BJ (cell line): ENCODE data around the gene MARK2. TPM values are rescaled to one million over a fixed set of nuclear protein-coding genes. Genes with fewer than 3 reads are reported as not detected.

Experiments used
- CTCF ChIA-PET: fragments of 350-600 bp; formaldehyde crosslinking; extraction: SDS; loops from one replicate; lab custom pipeline; 2021; ENCODE audit warnings: antibody characterized with exemption, inconsistent platforms; lab: Yijun Ruan, JAX
- POLR2A ChIA-PET: fragments of 300-600 bp; sonication (Branson Sonifier 250); formaldehyde crosslinking; extraction: SDS; loops from one replicate; lab custom pipeline; 2021; ENCODE audit warnings: antibody characterized with exemption; lab: Charles Lee
- DNase-seq: peaks from one replicate; pipeline ENCODE4 v3.0.0-alpha.2; 2011; ENCODE audit warnings: low read depth
- H3K27me3 ChIP-seq: 2 replicates; pipeline ENCODE4 v1.6.0; 2011; ENCODE audit warnings: low read length; ENCODE audit not compliant: control insufficient read depth, insufficient read depth
- H3K36me3 ChIP-seq: 2 replicates; pipeline ENCODE4 v1.5.1; 2011; ENCODE audit warnings: low read length; ENCODE audit not compliant: control insufficient read depth, insufficient read depth
- H3K4me3 ChIP-seq: 2 replicates; pipeline ENCODE4 v1.5.1; 2011; ENCODE audit warnings: low read depth, mild to moderate bottlenecking, control low read depth, low read length
- polyA plus RNA-seq: library from polyadenylated mRNA; depleted of rRNA; stranded (reverse); fragments of >200 nt; gene quantifications from 2 replicates; pipeline ENCODE4 v1.2.3, GENCODE V29; 2011; rRNA removed
- small RNA-seq: library from RNA; depleted of rRNA; stranded (forward); fragments of <200 nt; gene quantifications from one replicate; pipeline ENCODE3, GENCODE V24; 2012; ENCODE audit warnings: low replicate concordance, low read depth; ENCODE audit not compliant: insufficient read length
- TF ChIP-seq, protein P1 (sequence below): IDR thresholded peaks from 2 replicates; pipeline ENCODE4 v1.5.1; 2011; ENCODE audit warnings: low read depth, mild to moderate bottlenecking, control low read depth, inconsistent platforms, low read length, moderate library complexity; ENCODE audit not compliant: insufficient read depth

MARK2 gene
- polyA plus RNA-seq, 1 experiment = 13.8 TPM

DNA sequence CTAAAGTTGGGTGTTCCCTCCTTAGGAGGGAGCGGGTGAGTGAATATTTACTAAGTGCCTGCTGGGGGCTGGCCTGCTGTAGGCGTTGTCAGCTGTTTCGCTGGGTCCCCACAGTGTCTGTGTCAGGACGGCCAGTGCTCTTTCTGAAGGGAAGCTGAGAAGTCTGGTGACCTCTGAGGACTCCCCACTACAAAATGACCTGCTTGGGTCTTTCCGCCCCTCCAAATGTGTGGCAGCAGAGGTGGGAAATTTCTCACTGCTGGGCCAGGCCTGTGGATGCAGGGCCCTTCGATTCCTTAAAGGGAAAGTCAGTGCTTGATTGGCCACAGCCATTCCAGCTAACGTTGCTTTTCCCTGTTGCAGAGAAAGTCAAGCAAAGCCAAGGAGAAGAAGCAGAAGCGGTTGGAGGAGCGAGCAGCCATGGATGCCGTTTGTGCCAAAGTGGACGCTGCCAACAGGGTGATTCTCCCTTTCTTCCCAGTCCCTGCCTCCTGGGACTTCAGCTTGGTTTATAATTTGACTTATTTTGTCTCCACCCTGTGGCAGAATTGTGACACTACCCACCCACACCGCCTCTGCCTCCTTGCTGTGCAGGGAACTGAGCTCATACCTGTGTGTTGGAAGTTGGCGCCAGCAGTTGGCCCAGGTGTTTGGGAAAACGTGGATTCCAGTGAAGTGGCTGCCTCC lies 106.7 kb downstream of the MARK2 start:
- POLR2A ChIA-PET = interaction anchor here (0.6 to 0.7 kb wide), 2 partner anchors 21 to 259 kb away, joined by 3 to 6 read pairs; no protein-coding TSS in a partner anchor
- Histone ChIP-seq H3K27me3 (no peaks in the 10 kb centered on the region), H3K36me3 (peaks cover 4% of the 10 kb centered on the region), H3K4me3 (no peak overlapping the region)
- TF ChIP-seq, protein P1, sequence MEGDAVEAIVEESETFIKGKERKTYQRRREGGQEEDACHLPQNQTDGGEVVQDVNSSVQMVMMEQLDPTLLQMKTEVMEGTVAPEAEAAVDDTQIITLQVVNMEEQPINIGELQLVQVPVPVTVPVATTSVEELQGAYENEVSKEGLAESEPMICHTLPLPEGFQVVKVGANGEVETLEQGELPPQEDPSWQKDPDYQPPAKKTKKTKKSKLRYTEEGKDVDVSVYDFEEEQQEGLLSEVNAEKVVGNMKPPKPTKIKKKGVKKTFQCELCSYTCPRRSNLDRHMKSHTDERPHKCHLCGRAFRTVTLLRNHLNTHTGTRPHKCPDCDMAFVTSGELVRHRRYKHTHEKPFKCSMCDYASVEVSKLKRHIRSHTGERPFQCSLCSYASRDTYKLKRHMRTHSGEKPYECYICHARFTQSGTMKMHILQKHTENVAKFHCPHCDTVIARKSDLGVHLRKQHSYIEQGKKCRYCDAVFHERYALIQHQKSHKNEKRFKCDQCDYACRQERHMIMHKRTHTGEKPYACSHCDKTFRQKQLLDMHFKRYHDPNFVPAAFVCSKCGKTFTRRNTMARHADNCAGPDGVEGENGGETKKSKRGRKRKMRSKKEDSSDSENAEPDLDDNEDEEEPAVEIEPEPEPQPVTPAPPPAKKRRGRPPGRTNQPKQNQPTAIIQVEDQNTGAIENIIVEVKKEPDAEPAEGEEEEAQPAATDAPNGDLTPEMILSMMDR = peak; percentile 68
- DNase-seq = no peak
- CTCF ChIA-PET = interaction anchor here (0.7 to 11.6 kb wide), 27 partner anchors 9 to 466 kb away, joined by 3 to 188 read pairs (median 6); partner anchors contain the start of genes MARK2, RCOR2 and ZFTA

GRCh38 chr11:63951779-63952536 lies 113.0 kb downstream of the MARK2 start:
- POLR2A ChIA-PET = interaction anchor here (0.5 kb wide), 1 partner anchor 72 kb away, joined by 17 read pairs; no protein-coding TSS in a partner anchor

DNA sequence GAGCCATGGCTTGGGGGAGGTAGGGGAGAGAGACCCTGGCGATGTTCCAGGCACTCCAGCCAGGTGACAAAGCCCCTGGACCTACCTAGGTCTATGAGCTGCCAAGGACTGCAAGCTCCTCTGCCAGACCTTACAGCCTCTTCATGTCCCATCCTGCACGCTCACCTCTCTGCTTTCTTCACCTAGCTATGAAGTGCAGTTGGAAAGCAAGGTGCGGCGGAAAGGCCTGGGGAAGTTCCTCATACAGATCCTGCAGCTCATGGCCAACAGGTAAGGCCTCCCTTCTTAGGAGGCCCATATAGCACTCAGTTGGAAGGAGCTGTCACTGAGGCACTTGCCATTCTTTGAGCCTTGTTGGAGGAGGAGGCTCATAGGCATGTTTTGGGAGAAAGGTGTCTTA lies 113.7 kb downstream of the MARK2 start:
- ChIA-PET CTCF (interaction anchor here (0.9 to 11.6 kb wide), 3 partner anchors 9 to 115 kb away, joined by 3 to 188 read pairs (median 3); partner anchors contain the start of genes COX8A and MARK2), POLR2A (interaction anchor here (0.5 kb wide), 1 partner anchor 73 kb away, joined by 17 read pairs; no protein-coding TSS in a partner anchor)
- DNase-seq = no peak
- TF ChIP-seq, protein P1 = no peak
- H3K36me3 ChIP-seq = peaks cover 33% of the 10 kb centered on the region
- no peak overlapping the region for H3K4me3 ChIP-seq
- no peaks in the 10 kb centered on the region for H3K27me3 ChIP-seq

More at GRCh38 chr11:63951779-63952536, 113.0 kb downstream of the MARK2 start:
- Histone ChIP-seq H3K4me3 (no peak overlapping the region), H3K36me3 (peaks cover 33% of the 10 kb centered on the region), H3K27me3 (no peaks in the 10 kb centered on the region)
- CTCF ChIA-PET = interaction anchor here (0.9 to 11.6 kb wide), 3 partner anchors 10 to 114 kb away, joined by 3 to 188 read pairs (median 3); partner anchors contain the start of genes COX8A and MARK2
- TF ChIP-seq, protein P1 = no peak
- no peak for DNase-seq

GRCh38 chr11:63958008-63958407 lies 119.1 kb downstream of the MARK2 start:
- ChIA-PET CTCF (interaction anchor here (0.8 to 4.3 kb wide), 4 partner anchors 13 to 190 kb away, joined by 3 to 19 read pairs (median 6); no protein-coding TSS in a partner anchor), POLR2A (no interaction called here)
- TF ChIP-seq, protein P1 = no peak
- Histone ChIP-seq H3K27me3 (no peaks in the 10 kb centered on the region), H3K36me3 (peaks cover 26% of the 10 kb centered on the region), H3K4me3 (no peak overlapping the region)
- no peak for DNase-seq

Small RNAs within 50 kb of the gene (small RNA-seq; reads per million reads assigned to genes)
- gene AP006289.1 (not detected), gene RN7SL596P (not detected), gene RNU6-1306P (not detected)

Other genes starting within 250 kb of the MARK2 start
- 12.5 and 17.6 TPM in 2 replicates for gene PLAAT3, start 224.7 kb upstream of the MARK2 start, polyA plus RNA-seq
- gene ATL3, start 167.7 kb upstream of the MARK2 start, polyA plus RNA-seq = 36.1 and 64.8 TPM in 2 replicates
- gene RTN3, start 157.6 kb upstream of the MARK2 start, polyA plus RNA-seq = 91.4 and 164 TPM in 2 replicates
- gene ZFTA, start 70.3 kb upstream of the MARK2 start, polyA plus RNA-seq = 4.7 and 5.8 TPM in 2 replicates
- gene SPINDOC, start 25.7 kb upstream of the MARK2 start, polyA plus RNA-seq = 16.2 and 24.4 TPM in 2 replicates
- gene RCOR2, start 78.1 kb downstream of the MARK2 start, polyA plus RNA-seq = 1.6 and 2.5 TPM in 2 replicates
- 10.8 and 16.1 TPM in 2 replicates for gene NAA40, start 99.9 kb downstream of the MARK2 start, polyA plus RNA-seq
- 359 and 527 TPM in 2 replicates for gene COX8A, start 135.5 kb downstream of the MARK2 start, polyA plus RNA-seq
- 108 and 143 TPM in 2 replicates for gene OTUB1, start 147.3 kb downstream of the MARK2 start, polyA plus RNA-seq
- 0.32 and 0.42 TPM in 2 replicates for gene FLRT1, start 196.8 kb downstream of the MARK2 start, polyA plus RNA-seq